GM18498 (cell line): ENCODE data around the gene TMEM128.
"Not testable (repeated sequence)": the region's sequence is repeated elsewhere in the genome, so short reads cannot be mapped to it uniquely, and the experiment has no call there.

Experiments used
- ATAC-seq: cut with Tn5 transposase; IDR thresholded peaks from one replicate; pipeline ENCODE4 v1.9.1; 2021; ENCODE audit warnings: mild to moderate bottlenecking, moderate library complexity; ENCODE audit not compliant: unreplicated experiment

Gene TMEM128

GRCh38 chr4:4256799-4257198 lies 8.8 kb upstream of the TMEM128 start:
- no peak for ATAC-seq

- ATAC-seq: no peak
These were observed 6.6 kb upstream of the TMEM128 start for GRCh38 chr4:4254666-4255065.

GRCh38 chr4:4254199-4254598 lies 6.2 kb upstream of the TMEM128 start:
- no peak for ATAC-seq

GRCh38 chr4:4249866-4250265 lies 1.8 kb upstream of the TMEM128 start:
- no peak for ATAC-seq

GRCh38 chr4:4249342-4249741 lies 1.3 kb upstream of the TMEM128 start:
- not testable (repeated sequence) for ATAC-seq

GRCh38 chr4:4248885-4249203 lies 821 bp upstream of the TMEM128 start:
- ATAC-seq: no peak

GRCh38 chr4:4247696-4248028 lies 361 bp downstream of the TMEM128 start:
- ATAC-seq: peak; percentile 41

GRCh38 chr4:4245172-4245571 lies 2.9 kb downstream of the TMEM128 start:
- ATAC-seq: no peak

- not testable (repeated sequence) for ATAC-seq
These were observed 8.5 kb downstream of the TMEM128 start for GRCh38 chr4:4239551-4239950.

- ATAC-seq: no peak
These were observed 14.4 kb downstream of the TMEM128 start for GRCh38 chr4:4233610-4234009.

- no peak for ATAC-seq
These were observed 19.7 kb downstream of the TMEM128 start for GRCh38 chr4:4228356-4228668.

- no peak for ATAC-seq
These were observed 20.3 kb downstream of the TMEM128 start for GRCh38 chr4:4227510-4228355.

GRCh38 chr4:4226606-4227438 lies 21.2 kb downstream of the TMEM128 start, which contains the start of gene OTOP1:
OTOP1 (minus strand) TSS chr4:4226929; CDS start chr4:4226864, 65 bp downstream.
- ATAC-seq: no peak

GRCh38 chr4:4225915-4226605 lies 22.0 kb downstream of the TMEM128 start:
- no peak for ATAC-seq

- ATAC-seq: no peak
These were observed 30.9 kb downstream of the TMEM128 start for GRCh38 chr4:4217113-4217512.

- ATAC-seq: no peak
These were observed 31.4 kb downstream of the TMEM128 start for GRCh38 chr4:4216648-4217047.

- not testable (repeated sequence) for ATAC-seq
These were observed 34.3 kb downstream of the TMEM128 start for GRCh38 chr4:4213674-4214073.

GRCh38 chr4:4206204-4206603 lies 41.8 kb downstream of the TMEM128 start:
- no peak for ATAC-seq

GRCh38 chr4:4204401-4204745 lies 43.6 kb downstream of the TMEM128 start:
- ATAC-seq: no peak

- ATAC-seq: no peak
These were observed 44.2 kb downstream of the TMEM128 start for GRCh38 chr4:4203688-4204400.

GRCh38 chr4:4202510-4202909 lies 45.5 kb downstream of the TMEM128 start:
- no peak for ATAC-seq
